GM12873 (cell line): ENCODE measurements around the gene SH3BP2.

ENCODE experiments used
- CTCF ChIP-seq: IDR thresholded peaks from 2 replicates; pipeline ENCODE4 v1.5.1; 2012; ENCODE audit warnings: low read depth, mild to moderate bottlenecking, moderate library complexity, low read length, control low read depth; ENCODE audit not compliant: insufficient read depth; ENCODE audit errors: missing control alignments

SH3BP2 gene

GRCh38 chr4:2855584-2855983, 62.7 kb downstream of the SH3BP2 start:
- no peak for TF ChIP-seq CTCF

GRCh38 chr4:2856266-2856665, 63.4 kb downstream of the SH3BP2 start:
- no peak for TF ChIP-seq CTCF

- no peak for TF ChIP-seq CTCF
Observed at GRCh38 chr4:2857349-2857927, 64.6 kb downstream of the SH3BP2 start.

GRCh38 chr4:2858451-2859217, 65.7 kb downstream of the SH3BP2 start:
- no peak for TF ChIP-seq CTCF

- TF ChIP-seq CTCF, result no peak
Observed at GRCh38 chr4:2859514-2859913, 66.6 kb downstream of the SH3BP2 start.

- no peak for TF ChIP-seq CTCF
Observed at GRCh38 chr4:2860391-2861348, 67.8 kb downstream of the SH3BP2 start.

GRCh38 chr4:2861631-2862436, 68.9 kb downstream of the SH3BP2 start:
- no peak for TF ChIP-seq CTCF
